IMR-90 (cell line): Measurements from ENCODE around the gene SHROOM3. TPM values are rescaled to one million over a fixed set of nuclear protein-coding genes. Genes with fewer than 3 reads are reported as not detected.

ENCODE experiments used
- ATAC-seq: fragments of 200-7000 bp; cut with Tn5 transposase; 2 replicates; pipeline ENCODE4 v1.9.1; 2020; ENCODE audit warnings: low read depth, mild to moderate bottlenecking, moderate library complexity
- BruUV-seq: library from RNA; stranded (reverse); fragments of 400-500 nt; replicated peaks from 2 replicates; lab custom pipeline; 2021; lab: Mats Ljungman, UMichigan
- CTCF ChIA-PET: fragments of 300-600 bp; formaldehyde crosslinking; extraction: SDS; loops from one replicate; lab custom pipeline; 2021; ENCODE audit warnings: antibody characterized with exemption; lab: Yijun Ruan, JAX
- POLR2A ChIA-PET: fragments of 300-600 bp; sonication (Branson Sonifier 250); formaldehyde crosslinking; loops from one replicate; lab custom pipeline; 2022; ENCODE audit warnings: antibody characterized with exemption; ENCODE audit not compliant: unreplicated experiment; lab: Charles Lee
- DNase-seq: peaks from one replicate; pipeline ENCODE4 v3.0.0; 2013
- H2AFZ ChIP-seq: replicated peaks from 2 replicates; pipeline ENCODE3; 2013; ENCODE audit warnings: low read length, mild to moderate bottlenecking; ENCODE audit not compliant: poor library complexity
- H2AK5ac ChIP-seq: 2 replicates; pipeline ENCODE4 v1.6.1; 2013; ENCODE audit warnings: low read depth, low read length, inconsistent platforms
- H2AK9ac ChIP-seq: replicated peaks from 2 replicates; pipeline ENCODE3; 2013; ENCODE audit warnings: mild to moderate bottlenecking, low read depth, low read length, moderate library complexity; ENCODE audit not compliant: poor library complexity
- H2BK120ac ChIP-seq: 2 replicates; pipeline ENCODE4 v1.6.1; 2013; ENCODE audit warnings: low read depth, low read length, inconsistent platforms
- H2BK15ac ChIP-seq: 3 replicates; pipeline ENCODE4 v1.6.1; 2013; ENCODE audit warnings: low read depth, low read length, inconsistent platforms
- H2BK20ac ChIP-seq: 2 replicates; pipeline ENCODE4 v1.6.1; 2013; ENCODE audit warnings: low read depth, mild to moderate bottlenecking, inconsistent platforms, low read length, moderate library complexity
- H2BK5ac ChIP-seq: 2 replicates; pipeline ENCODE4 v1.6.1; 2013; ENCODE audit warnings: mild to moderate bottlenecking, low read depth, low read length, inconsistent platforms; ENCODE audit not compliant: poor library complexity, severe bottlenecking
- H3K14ac ChIP-seq: replicated peaks from 2 replicates; pipeline ENCODE4 v1.6.1; 2013; ENCODE audit warnings: low read depth, low read length, inconsistent platforms
- H3K18ac ChIP-seq: 2 replicates; pipeline ENCODE4 v1.6.1; 2013; ENCODE audit warnings: low read depth, low read length, control low read depth
- H3K23ac ChIP-seq: 2 replicates; pipeline ENCODE4 v1.6.1; 2013; ENCODE audit warnings: low read depth, low read length, inconsistent platforms
- H3K27ac ChIP-seq: 2 replicates; pipeline ENCODE4 v1.5.1; 2013; ENCODE audit warnings: mild to moderate bottlenecking, control low read depth, low read length; ENCODE audit not compliant: insufficient read depth
- H3K27me3 ChIP-seq: 2 replicates; pipeline ENCODE4 v1.6.1; 2013; ENCODE audit warnings: low read length; ENCODE audit not compliant: control insufficient read depth, insufficient read depth
- H3K36me3 ChIP-seq: 2 replicates; pipeline ENCODE4 v1.6.1; 2013; ENCODE audit warnings: low read length, mixed read lengths; ENCODE audit not compliant: control insufficient read depth, insufficient read depth
- H3K4ac ChIP-seq: 2 replicates; pipeline ENCODE4 v1.6.1; 2013; ENCODE audit warnings: low read depth, low read length, inconsistent platforms
- H3K4me1 ChIP-seq: 2 replicates; pipeline ENCODE4 v1.6.1; 2013; ENCODE audit warnings: low read length, mixed read lengths; ENCODE audit not compliant: control insufficient read depth, insufficient read depth
- H3K4me2 ChIP-seq: 2 replicates; pipeline ENCODE4 v1.6.1; 2013; ENCODE audit warnings: low read depth, mild to moderate bottlenecking, control low read depth, low read length, moderate library complexity
- H3K4me3 ChIP-seq: 2 replicates; pipeline ENCODE4 v1.5.1; 2013; ENCODE audit warnings: low read depth, mild to moderate bottlenecking, control low read depth, low read length, moderate library complexity; ENCODE audit not compliant: insufficient read depth
- H3K56ac ChIP-seq: 2 replicates; pipeline ENCODE4 v1.6.1; 2013; ENCODE audit warnings: low read length, inconsistent platforms; ENCODE audit not compliant: insufficient read depth; ENCODE audit errors: extremely low read depth
- H3K79me1 ChIP-seq, 2 experiments: 2 replicates each; pipeline ENCODE4 v1.6.1; 2013; ENCODE audit warnings: low read length in 2 of 2, inconsistent platforms in 1 of 2, low read depth in 1 of 2
- H3K9ac ChIP-seq: 2 replicates; pipeline ENCODE4 v1.6.1; 2013; ENCODE audit warnings: low read depth, low read length, control low read depth
- H3K9me1 ChIP-seq: 2 replicates; pipeline ENCODE4 v1.6.1; 2013; ENCODE audit warnings: low read length, inconsistent platforms; ENCODE audit not compliant: insufficient read depth
- H3K9me3 ChIP-seq: 2 replicates; pipeline ENCODE4 v1.6.1; 2013; ENCODE audit warnings: low read length; ENCODE audit not compliant: control insufficient read depth, insufficient read depth
- H4K20me1 ChIP-seq: 2 replicates; pipeline ENCODE4 v1.6.1; 2013; ENCODE audit warnings: low read length, inconsistent platforms; ENCODE audit not compliant: insufficient read depth
- H4K5ac ChIP-seq: 2 replicates; pipeline ENCODE4 v1.6.1; 2013; ENCODE audit warnings: mild to moderate bottlenecking, low read depth, low read length, control low read depth
- H4K8ac ChIP-seq, 2 experiments: 2 replicates each; pipeline ENCODE4 v1.6.1; 2013; ENCODE audit warnings: low read depth in 2 of 2, low read length in 2 of 2, control low read depth in 1 of 2, inconsistent platforms in 1 of 2
- H4K91ac ChIP-seq: 2 replicates; pipeline ENCODE4 v1.6.1; 2013; ENCODE audit warnings: low read depth, low read length, inconsistent platforms; ENCODE audit not compliant: insufficient read depth
- BHLHE40 ChIP-seq: fragments of 150-350 bp; IDR thresholded peaks from 2 replicates; pipeline ENCODE4 v1.6.1; 2016; ENCODE audit warnings: mild to moderate bottlenecking, low read depth, low read length
- CEBPB ChIP-seq: IDR thresholded peaks from 2 replicates; pipeline ENCODE4 v1.6.1; 2012; ENCODE audit warnings: low read depth, low read length, improper control_type of control experiment
- CHD1 ChIP-seq: IDR thresholded peaks from 2 replicates; pipeline ENCODE4 v1.6.1; 2012; ENCODE audit warnings: low read depth, low read length, improper control_type of control experiment
- CTCF ChIP-seq: conservative IDR thresholded peaks from 2 replicates; pipeline ENCODE4 v1.5.1; 2012; ENCODE audit warnings: mild to moderate bottlenecking, low read depth, low read length, improper control_type of control experiment
- ELK1 ChIP-seq: fragments of 150-350 bp; IDR thresholded peaks from 2 replicates; pipeline ENCODE4 v1.6.1; 2016; ENCODE audit warnings: low read depth, mild to moderate bottlenecking, low read length, moderate library complexity, borderline replicate concordance
- FOS ChIP-seq: fragments of 150-350 bp; IDR thresholded peaks from 2 replicates; pipeline ENCODE4 v1.6.1; 2016; ENCODE audit warnings: low read depth, low read length
- MAZ ChIP-seq: IDR thresholded peaks from 2 replicates; pipeline ENCODE4 v1.6.1; 2012; ENCODE audit warnings: low read depth, mild to moderate bottlenecking, low read length, improper control_type of control experiment, moderate library complexity, borderline replicate concordance
- MXI1 ChIP-seq: IDR thresholded peaks from 2 replicates; pipeline ENCODE4 v1.6.1; 2012; ENCODE audit warnings: low read depth, mild to moderate bottlenecking, low read length, moderate library complexity, borderline replicate concordance
- POLR2A ChIP-seq: IDR thresholded peaks from 2 replicates; pipeline ENCODE4 v1.6.1; 2012; ENCODE audit warnings: mild to moderate bottlenecking, low read depth, low read length
- RCOR1 ChIP-seq: IDR thresholded peaks from 2 replicates; pipeline ENCODE4 v1.6.1; 2012; ENCODE audit warnings: mild to moderate bottlenecking, low read length, improper control_type of control experiment; ENCODE audit not compliant: insufficient replicate concordance
- RFX5 ChIP-seq: IDR thresholded peaks from 2 replicates; pipeline ENCODE4 v1.8.0; 2012; ENCODE audit warnings: low read depth, mild to moderate bottlenecking, low read length, moderate library complexity
- dilution Hi-C: fragments of 300-500 bp; cut with HindIII; formaldehyde crosslinking; loops from one replicate; pipeline ENCODE4 v1.14.3; 2018; ENCODE audit warnings: low sequenced_read_pairs; ENCODE audit not compliant: unreplicated experiment
- in situ Hi-C: fragments of 300-500 bp; cut with MboI; formaldehyde crosslinking; loops from 3 replicates; pipeline ENCODE4 v1.14.3; 2019; ENCODE audit warnings: low sequenced_read_pairs, inconsistent platforms, mixed read lengths
- intact Hi-C: fragments of 100-400 bp; cut with micrococcal nuclease; formaldehyde crosslinking; loops from 2 replicates; pipeline ENCODE4 v1.10.0; 2022
- polyA plus RNA-seq, 3 experiments: library from polyadenylated mRNA; depleted of rRNA; stranded (reverse); fragments of >200 nt; gene quantifications; 2 replicates each; pipeline ENCODE4 v1.2.3, GENCODE V29; 2012; ENCODE audit warnings: low replicate concordance in 1 of 3
- total RNA-seq: library from RNA; depleted of rRNA; stranded (reverse); fragments of >200 nt; gene quantifications from 2 replicates; pipeline ENCODE4 v1.2.3, GENCODE V29; 2012
- TF ChIP-seq, protein P1 (sequence below): fragments of 150-350 bp; IDR thresholded peaks from 2 replicates; pipeline ENCODE4 v1.6.1; 2017; ENCODE audit warnings: mild to moderate bottlenecking, antibody characterized with exemption, low read length, low read depth

The SHROOM3 gene
- total and polyA plus RNA-seq, 2 of the 4 experiments (the other 2 are of a cell fraction), result 10.8 to 19.5 TPM

GRCh38 chr4:76791479-76791878 lies 356.4 kb downstream of the SHROOM3 start:
- intact Hi-C loops (no loop called here), in situ Hi-C loops (no loop called here), dilution Hi-C loops (no loop called here)
- H3K36me3 ChIP-seq, result no peaks in the 10 kb centered on the region
- H4K20me1 ChIP-seq, result no peaks in the 10 kb centered on the region
- H3K9me1 ChIP-seq, result no peaks in the 10 kb centered on the region
- no peaks in the 10 kb centered on the region for H3K79me1 ChIP-seq
- H3K14ac ChIP-seq, result no peak overlapping the region
- no peak overlapping the region for H2AFZ ChIP-seq
- no peaks in the 10 kb centered on the region for H3K4me1 ChIP-seq
- ChIA-PET CTCF (interaction anchor here (0.7 kb wide), 1 partner anchor 27 kb away, joined by 3 read pairs; no protein-coding TSS in a partner anchor), POLR2A (no interaction called here)
- no peak overlapping the region for H3K4me3 ChIP-seq
- H3K9ac ChIP-seq, result no peak overlapping the region
- no peak overlapping the region for H2BK120ac ChIP-seq
- no peak overlapping the region for H4K91ac ChIP-seq
- no peak overlapping the region for H3K27ac ChIP-seq
- H4K8ac ChIP-seq, result no peak overlapping the region
- H2BK5ac ChIP-seq, result no peak overlapping the region
- no peak overlapping the region for H3K23ac ChIP-seq
- H3K18ac ChIP-seq, result no peak overlapping the region
- no peaks in the 10 kb centered on the region for H3K9me3 ChIP-seq
- no peak overlapping the region for H2BK20ac ChIP-seq
- H3K4ac ChIP-seq, result no peak overlapping the region
- H2AK5ac ChIP-seq, result no peak overlapping the region
- H2BK15ac ChIP-seq, result no peak overlapping the region
- DNase-seq (no peak), ATAC-seq (no peak)
- H3K27me3 ChIP-seq, result no peaks in the 10 kb centered on the region
- TF ChIP-seq CEBPB (no peak), FOS (no peak), RFX5 (no peak), BHLHE40 (no peak), MXI1 (no peak), RCOR1 (no peak), POLR2A (no peak), MAZ (no peak), CHD1 (no peak), ELK1 (no peak), CTCF (no peak)
- TF ChIP-seq, protein P1, sequence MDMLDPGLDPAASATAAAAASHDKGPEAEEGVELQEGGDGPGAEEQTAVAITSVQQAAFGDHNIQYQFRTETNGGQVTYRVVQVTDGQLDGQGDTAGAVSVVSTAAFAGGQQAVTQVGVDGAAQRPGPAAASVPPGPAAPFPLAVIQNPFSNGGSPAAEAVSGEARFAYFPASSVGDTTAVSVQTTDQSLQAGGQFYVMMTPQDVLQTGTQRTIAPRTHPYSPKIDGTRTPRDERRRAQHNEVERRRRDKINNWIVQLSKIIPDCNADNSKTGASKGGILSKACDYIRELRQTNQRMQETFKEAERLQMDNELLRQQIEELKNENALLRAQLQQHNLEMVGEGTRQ, result no peak
- no peak overlapping the region for H4K5ac ChIP-seq
- H2AK9ac ChIP-seq, result no peak overlapping the region
- BruUV-seq, result no TSS peak
- H3K56ac ChIP-seq, result no peak overlapping the region
- no peak overlapping the region for H3K4me2 ChIP-seq
